Breast epithelium (tissue), 3 donors: ENCODE data around the gene SLC31A1.

Experiments used
- CTCF ChIP-seq, 3 donors: fragments of 450-650 bp; IDR thresholded peaks; one replicate each; pipeline ENCODE4 v1.5.1; 2016 to 2017; ENCODE audit warnings: antibody characterized with exemption in 3 of 3, mild to moderate bottlenecking in 3 of 3, moderate library complexity in 3 of 3
- POLR2A ChIP-seq: fragments of 450-650 bp; IDR thresholded peaks from one replicate; pipeline ENCODE4 v1.6.1; 2016; ENCODE audit warnings: antibody characterized with exemption, mild to moderate bottlenecking, moderate library complexity
- POLR2AphosphoS5 ChIP-seq, 3 donors: sonication (generic); formaldehyde crosslinking; IDR thresholded peaks; one replicate each; pipeline ENCODE4 v1.6.1; 2017; ENCODE audit warnings: antibody characterized with exemption in 3 of 3

- no peak for TF ChIP-seq POLR2A
- TF ChIP-seq CTCF (IDR thresholded peaks at IDR 0.05), result no peak
- TF ChIP-seq POLR2AphosphoS5 (IDR thresholded peaks at IDR 0.05), result no peak
Measured at GRCh38 chr9:113178087-113178486, 43.3 kb upstream of the SLC31A1 start.
